GM19455 (cell line): ENCODE results near the gene DHRS7.
"Not testable (repeated sequence)": the region's sequence is repeated elsewhere in the genome, so short reads cannot be mapped to it uniquely, and the experiment has no call there.

Experiments
- ATAC-seq: cut with Tn5 transposase; IDR thresholded peaks from one replicate; pipeline ENCODE4 v1.9.1; 2021; ENCODE audit not compliant: unreplicated experiment

The DHRS7 gene

DNA sequence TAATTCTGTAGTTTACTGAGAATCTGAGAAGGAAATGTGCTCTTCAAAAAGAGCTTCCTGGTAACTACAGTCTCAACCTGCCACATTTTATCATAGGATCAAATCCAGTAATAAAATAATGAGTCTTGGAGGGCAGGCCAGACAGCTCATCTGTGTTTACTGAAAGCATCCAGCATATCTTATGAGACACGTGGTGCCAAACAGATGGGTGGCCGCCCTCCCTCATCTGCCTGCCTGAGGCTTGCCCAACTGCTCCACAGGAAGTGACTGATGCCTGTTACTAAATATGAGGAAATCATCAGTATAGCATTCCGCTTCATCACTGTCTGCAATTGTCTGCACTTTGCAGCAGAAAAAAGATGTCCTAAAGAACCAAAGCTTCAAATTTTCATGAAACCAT is 13.5 kb downstream of the DHRS7 start:
- no peak for ATAC-seq

DNA sequence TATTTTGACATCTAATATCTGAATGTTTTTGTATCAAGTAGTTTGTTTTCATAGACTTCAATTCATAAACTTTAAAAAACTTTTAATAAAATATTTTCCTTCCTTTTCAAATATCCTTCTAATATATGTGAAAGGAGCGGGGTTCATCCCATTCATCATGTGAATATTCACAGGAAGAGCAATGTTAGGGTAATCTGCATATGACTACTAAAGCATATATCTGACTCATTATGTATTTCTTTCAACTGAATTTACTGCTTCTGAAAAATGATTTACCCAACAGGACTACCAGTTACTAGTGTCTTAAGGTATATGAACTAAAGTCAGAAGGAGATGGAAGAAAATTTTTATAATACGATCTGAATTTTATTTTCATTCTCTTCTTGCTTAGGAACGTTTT is 30.5 kb downstream of the DHRS7 start:
- ATAC-seq, result no peak

DNA sequence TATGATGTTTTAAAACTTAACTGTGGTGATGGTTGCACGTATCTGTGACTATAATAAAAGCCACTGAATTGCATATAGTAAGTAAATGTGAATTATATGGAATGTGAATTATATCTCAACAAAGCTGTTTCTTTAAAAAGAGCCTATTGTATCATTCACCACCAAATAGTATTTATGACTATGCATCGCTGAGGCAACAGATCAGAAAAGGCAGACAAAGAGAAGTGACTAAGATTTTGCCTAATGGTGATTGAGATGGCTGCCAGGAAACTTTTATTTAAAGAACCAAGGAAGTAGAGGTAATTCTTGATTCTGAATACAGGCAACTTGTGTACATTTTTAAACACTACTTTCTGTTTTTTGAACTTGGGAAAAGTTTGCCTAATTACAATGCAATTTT is 31.7 kb downstream of the DHRS7 start:
- ATAC-seq, result no peak

DNA sequence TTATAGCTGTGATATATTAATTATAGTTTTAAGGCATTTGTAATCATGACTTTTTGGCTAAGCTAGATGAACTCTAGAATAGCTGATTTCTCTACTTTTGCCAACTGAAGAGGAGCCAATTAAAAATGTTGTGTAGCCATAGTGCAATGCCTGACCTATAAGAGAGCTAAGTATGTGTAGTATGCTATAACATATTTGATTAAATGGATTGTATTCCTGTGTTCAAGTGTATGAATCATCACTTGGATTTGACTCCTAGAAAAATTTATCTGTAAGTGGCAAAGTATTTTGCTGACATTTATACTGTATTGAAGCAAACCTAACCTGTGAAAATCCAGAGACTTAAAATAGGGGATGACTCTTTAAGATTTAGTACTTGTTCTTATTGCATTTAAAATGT is 39.3 kb downstream of the DHRS7 start:
- no peak for ATAC-seq

DNA sequence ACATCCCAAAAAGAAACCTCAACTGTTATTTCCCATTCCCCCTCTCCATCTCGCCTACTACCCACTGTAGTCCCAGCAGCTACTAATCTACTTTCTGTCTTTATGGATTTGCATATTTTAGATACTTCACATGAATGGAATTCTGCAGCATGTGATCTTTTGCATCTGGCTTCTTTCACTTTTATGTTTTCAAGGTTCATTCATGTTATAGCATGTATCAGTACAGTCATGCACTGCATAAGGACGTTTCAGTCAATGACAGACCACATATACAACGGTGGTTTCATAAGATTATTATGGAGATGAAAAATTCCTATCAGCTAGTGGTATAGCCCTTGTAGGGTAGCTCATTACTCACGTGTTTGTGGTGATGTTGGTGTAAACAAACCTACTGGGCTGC is 49.0 kb downstream of the DHRS7 start:
- no peak for ATAC-seq

DNA sequence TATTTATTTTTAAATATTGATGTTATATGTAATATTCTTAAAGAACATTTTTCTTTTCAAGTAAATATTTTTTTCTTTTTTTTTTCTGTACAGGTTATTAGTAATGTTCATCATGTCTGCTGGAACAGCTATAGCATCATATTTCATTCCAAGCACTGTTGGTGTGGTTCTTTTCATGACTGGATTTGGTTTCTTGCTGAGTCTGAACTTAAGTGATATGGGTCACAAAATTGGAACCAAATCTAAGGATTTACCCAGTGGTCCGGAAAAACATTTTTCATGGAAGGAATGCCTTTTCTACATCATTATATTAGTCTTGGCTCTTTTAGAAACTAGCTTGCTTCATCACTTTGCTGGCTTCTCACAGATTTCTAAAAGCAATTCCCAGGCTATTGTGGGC is 50.3 kb downstream of the DHRS7 start:
- no peak for ATAC-seq

DNA sequence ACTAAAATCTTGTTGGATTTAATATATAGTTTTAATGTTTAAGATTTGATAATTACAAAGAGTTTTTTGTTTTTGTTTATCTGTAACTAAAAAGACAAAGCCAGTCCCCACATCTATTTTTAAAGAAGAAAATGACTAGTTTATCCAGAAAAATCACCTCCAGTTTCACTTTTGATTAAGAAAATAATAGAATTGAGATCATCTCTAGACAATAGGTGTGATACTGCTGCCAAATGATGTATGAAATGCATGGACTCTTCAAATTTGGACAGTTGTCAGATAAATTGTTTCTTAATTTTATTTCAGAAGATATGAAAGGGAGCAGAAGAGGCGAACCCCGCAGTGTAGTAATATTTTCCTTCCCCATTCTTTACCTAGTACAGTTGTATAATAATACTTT is 53.5 kb downstream of the DHRS7 start:
- ATAC-seq, result no peak

DNA sequence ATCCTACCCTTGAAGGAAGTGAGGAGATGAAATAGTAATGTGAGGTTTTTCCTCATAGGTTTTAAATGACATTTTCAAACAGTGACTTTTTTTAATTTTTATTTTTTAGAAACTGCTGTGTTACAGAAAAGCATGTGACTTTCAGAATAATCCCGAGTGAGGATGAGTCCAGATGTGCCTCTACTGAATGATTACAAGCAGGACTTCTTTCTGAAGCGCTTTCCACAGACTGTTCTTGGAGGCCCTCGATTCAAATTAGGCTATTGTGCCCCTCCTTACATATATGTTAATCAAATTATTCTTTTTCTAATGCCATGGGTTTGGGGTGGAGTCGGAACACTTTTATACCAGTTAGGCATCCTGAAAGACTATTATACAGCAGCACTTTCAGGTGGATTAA is 57.7 kb downstream of the DHRS7 start:
- no peak for ATAC-seq

DNA sequence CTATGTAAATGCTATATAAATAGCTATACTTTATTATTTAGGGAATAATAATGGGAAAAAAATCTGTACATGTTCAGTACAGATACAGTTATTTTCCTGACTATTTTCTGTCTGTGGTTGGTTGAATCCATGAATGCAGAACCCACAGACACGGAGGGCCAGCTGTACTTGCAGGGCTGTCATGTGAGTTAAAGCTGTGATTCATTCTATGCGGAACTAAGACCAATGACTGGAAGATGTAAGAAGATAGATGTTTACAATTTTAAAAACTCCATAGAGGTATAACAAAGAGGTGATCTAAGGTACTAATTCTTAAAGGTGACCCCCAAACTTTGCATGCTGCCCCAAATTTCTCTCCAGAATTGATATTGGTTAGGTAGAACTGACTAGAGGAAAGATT is 58.9 kb downstream of the DHRS7 start:
- no peak for ATAC-seq

DNA sequence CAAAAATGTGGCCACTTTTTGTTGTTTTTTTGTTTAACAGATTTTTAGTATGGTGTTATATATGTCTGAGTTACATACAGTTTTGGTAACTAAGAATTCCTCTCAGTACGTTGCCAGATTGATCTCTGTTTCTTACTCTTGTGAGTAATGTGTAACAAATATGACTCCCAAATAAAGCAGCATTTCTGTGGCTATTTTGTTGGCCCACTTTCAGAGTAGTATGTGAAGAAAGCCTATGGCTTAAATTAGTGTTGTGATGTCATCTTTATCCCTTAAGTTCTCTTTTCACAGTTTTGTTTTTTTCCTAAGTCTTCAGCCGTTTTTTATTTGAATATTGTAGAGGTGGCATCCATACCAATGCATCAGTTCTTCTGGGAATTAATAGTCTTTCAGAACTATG is 62.8 kb downstream of the DHRS7 start:
- ATAC-seq, result no peak

DNA sequence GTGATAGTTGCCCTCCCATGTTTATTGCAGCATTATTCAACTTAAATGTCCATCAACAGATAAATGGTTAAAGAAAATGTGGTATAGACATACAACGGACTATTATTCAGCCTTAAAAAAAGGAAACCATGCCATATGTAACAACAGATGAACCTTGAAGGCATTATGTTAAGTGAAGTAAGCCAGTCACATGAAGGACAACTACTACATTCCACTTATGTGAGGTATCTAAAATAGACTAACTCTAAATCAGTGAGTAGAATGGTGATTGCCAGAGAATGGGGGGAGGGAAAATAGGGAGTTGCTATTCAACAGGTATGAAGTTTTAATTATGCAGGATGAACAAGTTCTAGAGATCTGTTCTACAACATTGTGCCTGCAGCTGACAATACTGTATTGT is 63.4 kb downstream of the DHRS7 start:
- no peak for ATAC-seq

DNA sequence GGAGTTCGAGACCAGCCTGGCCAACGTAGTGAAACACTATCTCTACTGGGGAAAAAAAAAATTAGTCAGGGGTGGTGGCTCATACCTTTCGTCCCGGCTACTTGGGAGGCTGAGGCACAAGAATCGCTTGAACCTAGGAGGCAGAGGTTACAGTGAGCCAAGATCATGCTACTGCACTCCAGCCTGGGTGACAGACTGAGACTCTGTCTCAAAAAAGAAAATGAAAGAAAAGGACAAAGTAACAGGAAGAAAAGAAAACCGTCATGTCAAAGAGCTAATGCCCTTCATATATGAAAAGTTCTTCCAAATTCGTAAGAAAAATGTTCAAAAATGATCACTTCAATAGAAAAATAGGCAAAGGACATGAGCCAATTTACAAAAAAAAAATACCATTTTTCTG is 65.3 kb downstream of the DHRS7 start:
- ATAC-seq, result not testable (repeated sequence)

DNA sequence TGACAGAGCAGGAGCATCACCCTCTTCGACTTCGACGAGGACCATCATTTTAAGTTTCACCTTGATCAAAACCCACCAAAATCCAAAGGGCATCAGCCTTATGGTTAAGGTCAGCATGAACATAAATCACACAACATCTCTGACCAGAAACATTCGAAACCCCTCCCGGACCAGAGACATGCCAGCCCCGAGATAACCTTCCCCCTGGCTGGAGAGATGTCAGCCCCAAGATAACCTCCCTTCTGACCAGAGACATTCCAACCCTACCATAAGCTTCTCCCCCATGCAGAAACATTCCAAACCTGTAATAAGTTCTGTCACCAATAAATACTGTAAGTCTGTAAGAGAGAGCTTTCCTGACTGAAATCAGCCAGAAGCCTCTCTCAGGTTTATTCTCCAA is 67.2 kb downstream of the DHRS7 start:
- no peak for ATAC-seq

DNA sequence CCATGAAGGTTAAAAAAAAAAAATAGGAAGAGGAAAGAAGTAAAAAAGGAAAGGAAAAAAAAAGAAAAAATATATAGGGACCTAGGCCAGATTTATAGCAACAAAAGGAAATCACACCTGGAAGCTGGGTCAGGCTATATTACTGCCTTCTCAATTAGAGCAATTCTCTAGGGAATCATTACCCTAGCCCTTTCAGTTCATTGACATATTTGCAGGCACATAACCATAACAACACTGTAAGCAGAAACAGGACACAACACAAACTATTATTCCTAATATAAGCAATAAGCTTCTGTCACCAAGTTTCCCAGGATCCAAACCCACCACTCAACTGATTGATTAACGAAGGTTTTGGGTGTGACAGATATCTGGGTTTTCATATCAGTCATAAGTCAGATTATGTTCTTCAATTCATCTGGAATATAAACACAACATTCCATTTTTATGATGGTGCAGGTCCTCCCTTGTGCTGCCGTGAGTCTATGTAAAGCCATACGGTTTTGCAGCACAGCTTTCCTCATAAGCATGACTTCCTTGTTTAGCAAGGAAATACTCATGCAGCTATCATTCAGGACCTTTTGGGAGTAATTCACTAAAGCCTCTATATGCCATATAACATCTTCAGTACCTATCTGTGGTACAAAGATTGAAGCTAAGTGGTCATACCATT is 69.3 kb downstream of the DHRS7 start:
- ATAC-seq, result no peak

DNA sequence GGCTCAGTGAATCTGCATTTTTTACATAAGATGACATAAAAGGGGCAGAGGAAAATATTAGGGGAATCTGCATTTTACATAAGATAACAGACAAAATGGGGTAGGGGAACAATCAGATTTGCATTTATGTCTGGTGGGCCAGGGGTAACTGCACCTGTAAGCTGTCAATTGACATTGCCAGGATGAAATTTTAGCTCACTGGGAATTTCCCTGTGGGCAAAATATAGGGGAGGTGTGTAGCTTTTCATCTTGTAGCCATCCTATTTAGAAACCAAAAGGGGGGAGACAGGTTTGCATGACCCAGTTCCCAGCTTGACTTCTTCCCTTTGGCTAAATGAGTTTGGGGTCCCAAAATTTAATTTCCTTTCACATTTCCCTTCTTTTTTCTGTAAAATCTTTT is 70.0 kb downstream of the DHRS7 start:
- no peak for ATAC-seq

DNA sequence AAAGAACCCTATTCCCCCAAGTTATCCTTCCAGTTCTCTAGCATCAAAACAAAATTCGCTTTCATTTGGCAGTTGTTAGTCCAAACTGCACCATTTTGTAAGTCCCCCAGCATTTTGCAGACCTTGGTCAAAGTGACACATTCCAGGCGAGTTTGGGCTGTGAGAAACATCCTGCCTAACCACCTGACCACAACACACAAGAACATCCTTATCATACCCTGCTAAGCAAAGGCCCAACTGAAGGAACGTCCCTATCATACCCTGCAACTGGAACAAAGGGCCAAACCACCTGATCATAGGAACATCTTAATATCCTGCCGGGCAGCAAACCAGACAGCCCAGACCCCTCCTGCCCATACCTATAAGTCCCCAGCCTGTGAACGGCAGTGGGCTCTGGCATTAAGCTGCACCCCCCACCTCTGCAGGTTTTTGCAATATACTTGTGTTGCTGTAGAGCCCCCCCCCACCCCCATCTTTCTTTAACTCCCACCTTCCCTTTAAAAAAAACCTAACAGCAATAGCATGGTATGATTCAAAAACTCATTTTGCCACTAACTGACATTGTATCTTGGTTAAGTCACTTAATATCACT is 70.8 kb downstream of the DHRS7 start:
- no peak for ATAC-seq
